H1 (cell line): ENCODE data around the gene TRIM56. TPM values are rescaled to one million over a fixed set of nuclear protein-coding genes. Genes with fewer than 3 reads are reported as not detected.

Source experiments
- ATF3 ChIP-seq: IDR thresholded peaks from 2 replicates; pipeline ENCODE4 v1.6.1; 2011; ENCODE audit warnings: low read depth, mild to moderate bottlenecking, low read length; ENCODE audit not compliant: insufficient read depth
- BACH1 ChIP-seq: IDR thresholded peaks from 2 replicates; pipeline ENCODE4 v1.6.1; 2012; ENCODE audit warnings: low read length, improper control_type of control experiment
- BCL11A ChIP-seq, 2 experiments: IDR thresholded peaks; one replicate each; pipeline ENCODE4 v1.6.1; 2011; ENCODE audit warnings: low read depth in 2 of 2, low read length in 2 of 2, mild to moderate bottlenecking in 2 of 2
- JUND ChIP-seq: IDR thresholded peaks from 2 replicates; pipeline ENCODE4 v1.6.1; 2011; ENCODE audit warnings: mild to moderate bottlenecking, improper control_type of control experiment, low read length
- KDM4A ChIP-seq: IDR thresholded peaks from one replicate; pipeline ENCODE4 v1.7.1; 2012; ENCODE audit warnings: low read depth, mild to moderate bottlenecking, moderate library complexity, low read length, inconsistent platforms; ENCODE audit not compliant: severe bottlenecking
- RNF2 ChIP-seq: fragments of 200-900, 300-1000 bp; sonication (generic); IDR thresholded peaks from 2 replicates; pipeline ENCODE4 v1.7.1; 2016; ENCODE audit warnings: borderline replicate concordance, low read depth, mild to moderate bottlenecking, antibody characterized with exemption, low read length; ENCODE audit not compliant: poor library complexity, severe bottlenecking; ENCODE audit errors: missing control alignments
- SIX5 ChIP-seq: IDR thresholded peaks from 2 replicates; pipeline ENCODE4 v1.6.1; 2011; ENCODE audit warnings: mild to moderate bottlenecking, low read depth, low read length
- YY1 ChIP-seq: IDR thresholded peaks from 2 replicates; pipeline ENCODE4 v1.6.1; 2011; ENCODE audit warnings: low read depth, mild to moderate bottlenecking, low read length
- polyA plus RNA-seq, 7 experiments: library from polyadenylated mRNA; depleted of rRNA in 3 of 7; stranded (reverse) in 5 of 7; unstranded in 2 of 7; fragments of >200 nt in 5 of 7; fragments of 200-250 nt in 2 of 7; gene quantifications; 1 replicate in 5 of 7; 2 replicates in 1 of 7; 4 replicates in 1 of 7; pipeline versions ENCODE4 v1.2.1 to v1.2.3, GENCODE V29; 2011 to 2013; ENCODE audit warnings: missing spikeins in 2 of 7, mixed read lengths in 2 of 7
- total RNA-seq: library from RNA; stranded (reverse); fragmentation: NEBNext Ultra II Directional; extraction: Animal tissue kit (Norgen Biotek cat#: 25700); gene quantifications from 2 replicates; pipeline ENCODE4 v1.2.1, GENCODE V29; 2021
- TF ChIP-seq, protein P1 (sequence below): fragments of 300-600 bp; sonication (generic); IDR thresholded peaks from 2 replicates; pipeline ENCODE4 v1.7.1; 2012; ENCODE audit warnings: low read length, moderate library complexity, mild to moderate bottlenecking, inconsistent platforms; ENCODE audit not compliant: insufficient replicate concordance

Gene TRIM56
- total and polyA plus RNA-seq, 2 of the 8 experiments (the other 6 are each of a cell fraction or from before 2014, with no cell fraction given): 2.0 to 17.5 TPM

DNA sequence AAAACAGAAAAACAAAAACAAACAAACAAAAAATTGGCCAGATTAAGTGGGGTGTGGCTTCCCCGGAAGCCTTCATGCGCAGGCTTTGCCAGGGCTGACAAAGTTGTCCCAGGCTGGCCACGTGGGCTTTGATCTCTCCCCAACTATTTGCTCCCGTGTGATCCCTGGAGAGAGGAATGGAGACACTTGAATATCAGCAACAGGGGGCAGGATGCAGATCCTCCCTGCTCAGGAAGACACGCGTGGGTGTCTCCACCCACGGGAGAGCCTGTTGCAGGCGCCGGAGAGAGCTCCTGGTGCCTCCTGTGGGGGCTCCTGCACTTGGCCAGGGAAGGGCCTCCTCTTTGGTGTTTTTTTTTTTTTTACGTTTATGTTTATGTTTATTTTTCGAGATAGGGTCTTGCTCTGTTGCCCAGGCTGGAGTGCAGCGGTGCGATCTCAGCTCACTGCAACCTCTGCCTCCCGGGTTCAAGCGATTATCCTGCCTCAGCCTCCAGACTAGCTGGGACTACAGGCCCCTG, 19.0 kb downstream of the TRIM56 start (continued):
- TF ChIP-seq, protein P1, sequence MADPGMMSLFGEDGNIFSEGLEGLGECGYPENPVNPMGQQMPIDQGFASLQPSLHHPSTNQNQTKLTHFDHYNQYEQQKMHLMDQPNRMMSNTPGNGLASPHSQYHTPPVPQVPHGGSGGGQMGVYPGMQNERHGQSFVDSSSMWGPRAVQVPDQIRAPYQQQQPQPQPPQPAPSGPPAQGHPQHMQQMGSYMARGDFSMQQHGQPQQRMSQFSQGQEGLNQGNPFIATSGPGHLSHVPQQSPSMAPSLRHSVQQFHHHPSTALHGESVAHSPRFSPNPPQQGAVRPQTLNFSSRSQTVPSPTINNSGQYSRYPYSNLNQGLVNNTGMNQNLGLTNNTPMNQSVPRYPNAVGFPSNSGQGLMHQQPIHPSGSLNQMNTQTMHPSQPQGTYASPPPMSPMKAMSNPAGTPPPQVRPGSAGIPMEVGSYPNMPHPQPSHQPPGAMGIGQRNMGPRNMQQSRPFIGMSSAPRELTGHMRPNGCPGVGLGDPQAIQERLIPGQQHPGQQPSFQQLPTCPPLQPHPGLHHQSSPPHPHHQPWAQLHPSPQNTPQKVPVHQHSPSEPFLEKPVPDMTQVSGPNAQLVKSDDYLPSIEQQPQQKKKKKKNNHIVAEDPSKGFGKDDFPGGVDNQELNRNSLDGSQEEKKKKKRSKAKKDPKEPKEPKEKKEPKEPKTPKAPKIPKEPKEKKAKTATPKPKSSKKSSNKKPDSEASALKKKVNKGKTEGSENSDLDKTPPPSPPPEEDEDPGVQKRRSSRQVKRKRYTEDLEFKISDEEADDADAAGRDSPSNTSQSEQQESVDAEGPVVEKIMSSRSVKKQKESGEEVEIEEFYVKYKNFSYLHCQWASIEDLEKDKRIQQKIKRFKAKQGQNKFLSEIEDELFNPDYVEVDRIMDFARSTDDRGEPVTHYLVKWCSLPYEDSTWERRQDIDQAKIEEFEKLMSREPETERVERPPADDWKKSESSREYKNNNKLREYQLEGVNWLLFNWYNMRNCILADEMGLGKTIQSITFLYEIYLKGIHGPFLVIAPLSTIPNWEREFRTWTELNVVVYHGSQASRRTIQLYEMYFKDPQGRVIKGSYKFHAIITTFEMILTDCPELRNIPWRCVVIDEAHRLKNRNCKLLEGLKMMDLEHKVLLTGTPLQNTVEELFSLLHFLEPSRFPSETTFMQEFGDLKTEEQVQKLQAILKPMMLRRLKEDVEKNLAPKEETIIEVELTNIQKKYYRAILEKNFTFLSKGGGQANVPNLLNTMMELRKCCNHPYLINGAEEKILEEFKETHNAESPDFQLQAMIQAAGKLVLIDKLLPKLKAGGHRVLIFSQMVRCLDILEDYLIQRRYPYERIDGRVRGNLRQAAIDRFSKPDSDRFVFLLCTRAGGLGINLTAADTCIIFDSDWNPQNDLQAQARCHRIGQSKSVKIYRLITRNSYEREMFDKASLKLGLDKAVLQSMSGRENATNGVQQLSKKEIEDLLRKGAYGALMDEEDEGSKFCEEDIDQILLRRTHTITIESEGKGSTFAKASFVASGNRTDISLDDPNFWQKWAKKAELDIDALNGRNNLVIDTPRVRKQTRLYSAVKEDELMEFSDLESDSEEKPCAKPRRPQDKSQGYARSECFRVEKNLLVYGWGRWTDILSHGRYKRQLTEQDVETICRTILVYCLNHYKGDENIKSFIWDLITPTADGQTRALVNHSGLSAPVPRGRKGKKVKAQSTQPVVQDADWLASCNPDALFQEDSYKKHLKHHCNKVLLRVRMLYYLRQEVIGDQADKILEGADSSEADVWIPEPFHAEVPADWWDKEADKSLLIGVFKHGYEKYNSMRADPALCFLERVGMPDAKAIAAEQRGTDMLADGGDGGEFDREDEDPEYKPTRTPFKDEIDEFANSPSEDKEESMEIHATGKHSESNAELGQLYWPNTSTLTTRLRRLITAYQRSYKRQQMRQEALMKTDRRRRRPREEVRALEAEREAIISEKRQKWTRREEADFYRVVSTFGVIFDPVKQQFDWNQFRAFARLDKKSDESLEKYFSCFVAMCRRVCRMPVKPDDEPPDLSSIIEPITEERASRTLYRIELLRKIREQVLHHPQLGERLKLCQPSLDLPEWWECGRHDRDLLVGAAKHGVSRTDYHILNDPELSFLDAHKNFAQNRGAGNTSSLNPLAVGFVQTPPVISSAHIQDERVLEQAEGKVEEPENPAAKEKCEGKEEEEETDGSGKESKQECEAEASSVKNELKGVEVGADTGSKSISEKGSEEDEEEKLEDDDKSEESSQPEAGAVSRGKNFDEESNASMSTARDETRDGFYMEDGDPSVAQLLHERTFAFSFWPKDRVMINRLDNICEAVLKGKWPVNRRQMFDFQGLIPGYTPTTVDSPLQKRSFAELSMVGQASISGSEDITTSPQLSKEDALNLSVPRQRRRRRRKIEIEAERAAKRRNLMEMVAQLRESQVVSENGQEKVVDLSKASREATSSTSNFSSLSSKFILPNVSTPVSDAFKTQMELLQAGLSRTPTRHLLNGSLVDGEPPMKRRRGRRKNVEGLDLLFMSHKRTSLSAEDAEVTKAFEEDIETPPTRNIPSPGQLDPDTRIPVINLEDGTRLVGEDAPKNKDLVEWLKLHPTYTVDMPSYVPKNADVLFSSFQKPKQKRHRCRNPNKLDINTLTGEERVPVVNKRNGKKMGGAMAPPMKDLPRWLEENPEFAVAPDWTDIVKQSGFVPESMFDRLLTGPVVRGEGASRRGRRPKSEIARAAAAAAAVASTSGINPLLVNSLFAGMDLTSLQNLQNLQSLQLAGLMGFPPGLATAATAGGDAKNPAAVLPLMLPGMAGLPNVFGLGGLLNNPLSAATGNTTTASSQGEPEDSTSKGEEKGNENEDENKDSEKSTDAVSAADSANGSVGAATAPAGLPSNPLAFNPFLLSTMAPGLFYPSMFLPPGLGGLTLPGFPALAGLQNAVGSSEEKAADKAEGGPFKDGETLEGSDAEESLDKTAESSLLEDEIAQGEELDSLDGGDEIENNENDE: no peak
- no peak for TF ChIP-seq KDM4A
- TF ChIP-seq ATF3: no peak
- no peak for TF ChIP-seq SIX5
- no peak for TF ChIP-seq RNF2
- TF ChIP-seq BCL11A (IDR thresholded peaks at IDR 0.05; ENCODE audit: low read depth in 2 of 2, low read length in 2 of 2): no peak
- no peak for TF ChIP-seq JUND
- TF ChIP-seq BACH1: no peak
- no peak for TF ChIP-seq YY1
